ENCODE measurements around the gene UBE2H.
"Not testable (repeated sequence)": the region's sequence is repeated elsewhere in the genome, so short reads cannot be mapped to it uniquely, and the experiment has no call there.

Gene UBE2H

GRCh38 chr7:129825209-129825970 lies 127.4 kb downstream of the UBE2H start:
- H3K9ac ChIP-seq (ENCODE audit: low read depth, low read length, poor library complexity): peak overlapping the region; percentile 82
- H3K27ac ChIP-seq (replicated peaks; ENCODE audit: low read length): peak overlapping the region; percentile 50
- no CpG with 5 or more reads among the region's 52 CpGs for WGBS, 2 donors (ENCODE audit: extremely low coverage in 2 of 2, insufficient read length in 2 of 2, insufficient replicate concordance in 1 of 2)

GRCh38 chr7:129824291-129825208 lies 128.2 kb downstream of the UBE2H start:
- no peaks in the 10 kb centered on the region for H3K79me1 ChIP-seq (ENCODE audit: low read depth, low read length)
- H4K8ac ChIP-seq (ENCODE audit: low read depth, low read length): no peak overlapping the region
- H3K36me3 ChIP-seq (replicated peaks in 1 of 2; ENCODE audit: control insufficient read depth in 2 of 2, insufficient read depth in 2 of 2, low read length in 2 of 2): no peaks in the 10 kb centered on the region
- H2BK5ac ChIP-seq (ENCODE audit: low read length): no peak overlapping the region
- peak overlapping the region; percentile 42 for H3K27ac ChIP-seq (replicated peaks; ENCODE audit: low read length)
- no peak overlapping the region for H2BK12ac ChIP-seq (ENCODE audit: low read length)
- no CpG with 5 or more reads among the region's 28 CpGs for WGBS, 2 donors (ENCODE audit: extremely low coverage in 2 of 2, insufficient read length in 2 of 2, insufficient replicate concordance in 1 of 2)
- H2AK5ac ChIP-seq (ENCODE audit: low read depth, low read length): no peak overlapping the region
- no peak overlapping the region for H4K91ac ChIP-seq (ENCODE audit: low read depth, low read length, poor library complexity)
- no peak overlapping the region for H3K4ac ChIP-seq (ENCODE audit: low read length)
- no peak overlapping the region for H3K14ac ChIP-seq (ENCODE audit: low read length)
- DNase-seq (ENCODE audit: low spot score): peak; percentile 61
- peak overlapping the region; percentile 69 for H3K23ac ChIP-seq (ENCODE audit: low read depth, low read length, poor library complexity)
- H3K4me1 ChIP-seq (ENCODE audit: control insufficient read depth in 2 of 2, insufficient read depth in 1 of 2, low read depth in 1 of 2, low read length in 2 of 2): peaks cover 0 to 9% of the 10 kb centered on the region in 2 donors
- H3K27me3 ChIP-seq (ENCODE audit: control insufficient read depth in 3 of 3, insufficient read depth in 3 of 3, low read depth in 1 of 3, low read length in 3 of 3): no peaks in the 10 kb centered on the region
- H3K9me3 ChIP-seq (replicated peaks in 1 of 2; ENCODE audit: control insufficient read depth in 2 of 2, insufficient read depth in 1 of 2, low read depth in 1 of 2, low read length in 2 of 2): no peaks in the 10 kb centered on the region
- H2AFZ ChIP-seq (ENCODE audit: low read length): peak overlapping the region; percentile 98
- H3K9ac ChIP-seq (ENCODE audit: low read depth, low read length, poor library complexity): no peak overlapping the region
- H3K18ac ChIP-seq (ENCODE audit: low read length): peak overlapping the region; percentile 84
- H2BK120ac ChIP-seq (ENCODE audit: low read depth, low read length): no peak overlapping the region
- H3K4me3 ChIP-seq (ENCODE audit: low read length in 2 of 2): peak overlapping the region; percentile 65 to 91
- H3K4me2 ChIP-seq (ENCODE audit: insufficient read depth, low read length, poor library complexity, severe bottlenecking): peak overlapping the region; percentile 97
- H2BK15ac ChIP-seq (ENCODE audit: low read length): peak overlapping the region; percentile 84

More at GRCh38 chr7:129825209-129825970, 127.4 kb downstream of the UBE2H start:
- Histone ChIP-seq H4K8ac (ENCODE audit: low read depth, low read length) (no peak overlapping the region), H3K4me3 (ENCODE audit: low read length in 2 of 2) (peak overlapping the region; percentile 65 to 91), H3K36me3 (replicated peaks in 1 of 2; ENCODE audit: control insufficient read depth in 2 of 2, insufficient read depth in 2 of 2, low read length in 2 of 2) (no peaks in the 10 kb centered on the region), H3K4ac (ENCODE audit: low read length) (no peak overlapping the region), H2AK5ac (ENCODE audit: low read depth, low read length) (no peak overlapping the region), H2BK120ac (ENCODE audit: low read depth, low read length) (peak overlapping the region; percentile 30), H2BK12ac (ENCODE audit: low read length) (no peak overlapping the region), H3K27me3 (ENCODE audit: control insufficient read depth in 3 of 3, insufficient read depth in 3 of 3, low read depth in 1 of 3, low read length in 3 of 3) (no peaks in the 10 kb centered on the region), H3K18ac (ENCODE audit: low read length) (peak overlapping the region; percentile 89), H3K4me1 (ENCODE audit: control insufficient read depth in 2 of 2, insufficient read depth in 1 of 2, low read depth in 1 of 2, low read length in 2 of 2) (peaks cover 2 to 15% of the 10 kb centered on the region in 2 donors), H2BK5ac (ENCODE audit: low read length) (no peak overlapping the region), H3K14ac (ENCODE audit: low read length) (no peak overlapping the region), H3K79me1 (ENCODE audit: low read depth, low read length) (no peaks in the 10 kb centered on the region), H3K4me2 (ENCODE audit: insufficient read depth, low read length, poor library complexity, severe bottlenecking) (peak overlapping the region; percentile 97), H3K23ac (ENCODE audit: low read depth, low read length, poor library complexity) (peak overlapping the region; percentile 78), H4K91ac (ENCODE audit: low read depth, low read length, poor library complexity) (no peak overlapping the region), H2AFZ (ENCODE audit: low read length) (peak overlapping the region; percentile 98), H2BK15ac (ENCODE audit: low read length) (peak overlapping the region; percentile 84), H3K9me3 (replicated peaks in 1 of 2; ENCODE audit: control insufficient read depth in 2 of 2, insufficient read depth in 1 of 2, low read depth in 1 of 2, low read length in 2 of 2) (no peaks in the 10 kb centered on the region)
- peak; percentile 78 for DNase-seq (ENCODE audit: low spot score)

DNA sequence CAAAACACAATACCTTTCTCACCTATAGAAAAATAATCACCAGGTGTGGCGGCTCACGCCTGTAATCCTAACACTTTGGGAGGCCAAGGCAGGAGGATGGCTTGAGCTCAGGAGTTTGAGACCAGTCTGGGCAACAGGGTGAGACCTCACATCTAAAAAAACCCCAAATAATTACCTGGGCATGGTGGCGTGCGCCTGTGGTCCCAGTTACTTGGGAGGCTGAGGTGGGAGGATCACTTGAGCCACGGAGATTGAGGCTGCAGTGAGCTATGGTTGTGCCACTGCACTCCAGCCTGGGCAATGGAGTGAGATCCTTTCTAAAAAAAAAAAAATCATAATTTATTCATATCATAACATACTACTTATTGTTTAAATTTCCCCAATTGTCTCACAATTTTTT lies 129.6 kb downstream of the UBE2H start:
- not testable (repeated sequence) for H2BK120ac ChIP-seq (ENCODE audit: low read depth, low read length); DNase-seq (ENCODE audit: low spot score); H3K79me1 ChIP-seq (ENCODE audit: low read depth, low read length); H3K27ac ChIP-seq (replicated peaks; ENCODE audit: low read length); H4K8ac ChIP-seq (ENCODE audit: low read depth, low read length); H3K9me3 ChIP-seq (replicated peaks in 1 of 2; ENCODE audit: control insufficient read depth in 2 of 2, insufficient read depth in 1 of 2, low read depth in 1 of 2, low read length in 2 of 2); H3K4me2 ChIP-seq (ENCODE audit: insufficient read depth, low read length, poor library complexity, severe bottlenecking); H2BK15ac ChIP-seq (ENCODE audit: low read length); H2AK5ac ChIP-seq (ENCODE audit: low read depth, low read length); H2AFZ ChIP-seq (ENCODE audit: low read length); H3K4me1 ChIP-seq (ENCODE audit: control insufficient read depth in 2 of 2, insufficient read depth in 1 of 2, low read depth in 1 of 2, low read length in 2 of 2); H2BK5ac ChIP-seq (ENCODE audit: low read length); H3K36me3 ChIP-seq (replicated peaks in 1 of 2; ENCODE audit: control insufficient read depth in 2 of 2, insufficient read depth in 2 of 2, low read length in 2 of 2); H3K14ac ChIP-seq (ENCODE audit: low read length); H3K4ac ChIP-seq (ENCODE audit: low read length); H3K18ac ChIP-seq (ENCODE audit: low read length); H4K91ac ChIP-seq (ENCODE audit: low read depth, low read length, poor library complexity); H3K27me3 ChIP-seq (ENCODE audit: control insufficient read depth in 3 of 3, insufficient read depth in 3 of 3, low read depth in 1 of 3, low read length in 3 of 3); H3K9ac ChIP-seq (ENCODE audit: low read depth, low read length, poor library complexity); H2BK12ac ChIP-seq (ENCODE audit: low read length); H3K23ac ChIP-seq (ENCODE audit: low read depth, low read length, poor library complexity); H3K4me3 ChIP-seq (ENCODE audit: low read length in 2 of 2)
- no CpG with 5 or more reads among the region's 5 CpGs for WGBS, 2 donors (ENCODE audit: extremely low coverage in 2 of 2, insufficient read length in 2 of 2, insufficient replicate concordance in 1 of 2)

GRCh38 chr7:129821476-129821875 lies 131.3 kb downstream of the UBE2H start:
- Histone ChIP-seq H3K4me1 (ENCODE audit: control insufficient read depth in 2 of 2, insufficient read depth in 1 of 2, low read depth in 1 of 2, low read length in 2 of 2) (peaks cover 0 to 4% of the 10 kb centered on the region in 2 donors), H3K27ac (replicated peaks; ENCODE audit: low read length) (no peak overlapping the region)
- WGBS, 2 donors (ENCODE audit: extremely low coverage in 2 of 2, insufficient read length in 2 of 2, insufficient replicate concordance in 1 of 2): no CpG with 5 or more reads among the region's 2 CpGs

More at GRCh38 chr7:129821476-129821875, 131.3 kb downstream of the UBE2H start:
- H3K4ac ChIP-seq (ENCODE audit: low read length): no peak overlapping the region
- no peak overlapping the region for H4K8ac ChIP-seq (ENCODE audit: low read depth, low read length)
- no peak overlapping the region for H2BK12ac ChIP-seq (ENCODE audit: low read length)
- no peak overlapping the region for H3K14ac ChIP-seq (ENCODE audit: low read length)
- no peaks in the 10 kb centered on the region for H3K36me3 ChIP-seq (replicated peaks in 1 of 2; ENCODE audit: control insufficient read depth in 2 of 2, insufficient read depth in 2 of 2, low read length in 2 of 2)
- H3K79me1 ChIP-seq (ENCODE audit: low read depth, low read length): no peaks in the 10 kb centered on the region
- H4K91ac ChIP-seq (ENCODE audit: low read depth, low read length, poor library complexity): no peak overlapping the region
- H3K4me3 ChIP-seq (ENCODE audit: low read length in 2 of 2): no peak overlapping the region
- H3K9me3 ChIP-seq (replicated peaks in 1 of 2; ENCODE audit: control insufficient read depth in 2 of 2, insufficient read depth in 1 of 2, low read depth in 1 of 2, low read length in 2 of 2): peaks cover 0 to 5% of the 10 kb centered on the region in 2 donors
- H2BK15ac ChIP-seq (ENCODE audit: low read length): no peak overlapping the region
- H3K27me3 ChIP-seq (ENCODE audit: control insufficient read depth in 3 of 3, insufficient read depth in 3 of 3, low read depth in 1 of 3, low read length in 3 of 3): no peaks in the 10 kb centered on the region
- no peak overlapping the region for H3K23ac ChIP-seq (ENCODE audit: low read depth, low read length, poor library complexity)
- no peak overlapping the region for H2AK5ac ChIP-seq (ENCODE audit: low read depth, low read length)
- no peak overlapping the region for H3K9ac ChIP-seq (ENCODE audit: low read depth, low read length, poor library complexity)
- no peak overlapping the region for H2BK120ac ChIP-seq (ENCODE audit: low read depth, low read length)
- no peak overlapping the region for H2AFZ ChIP-seq (ENCODE audit: low read length)
- no peak overlapping the region for H2BK5ac ChIP-seq (ENCODE audit: low read length)
- H3K4me2 ChIP-seq (ENCODE audit: insufficient read depth, low read length, poor library complexity, severe bottlenecking): no peak overlapping the region
- no peak overlapping the region for H3K18ac ChIP-seq (ENCODE audit: low read length)
- no peak for DNase-seq (ENCODE audit: low spot score)

Measured in neuronal stem cell (in vitro differentiated cells).